Measurements from ENCODE around the gene ZBTB40. TPM values are rescaled to one million over a fixed set of nuclear protein-coding genes. Genes with fewer than 3 reads are reported as not detected.

ZBTB40 gene
- total RNA-seq, 2 donors from 2014 or later, result 11.2 to 20.1 TPM

- peak in 3 of 4 donors; percentile 39 to 57 (median 51) for DNase-seq
- no peak for ATAC-seq
- intact Hi-C loops (cut with DNase I), result loop anchor here (10.0 kb wide), 1 partner anchor 117 kb away; the partner anchor contains the start of gene C1QC
- 27 to 36% methylated on average over 14 to 15 of the region's 15 CpGs for WGBS, 2 donors
- Histone ChIP-seq H3K4me1 (peaks cover 70% of the 10 kb centered on the region), H3K27me3 (no peaks in the 10 kb centered on the region), H3K4me3 (no peak overlapping the region), H3K27ac (peak overlapping the region in 3 of 4 donors; percentile 68 to 83 (median 78)), H3K36me3 (replicated peaks in 1 of 2; ENCODE audit: insufficient read depth in 1 of 2, low read depth in 2 of 2) (peaks cover 0 to 2% of the 10 kb centered on the region in 2 donors), H3K9me3 (no peaks in the 10 kb centered on the region)
- TF ChIP-seq CTCF (IDR thresholded peaks at IDR 0.05) (peak in 5 of 7 experiments; percentile 9 to 62 (median 46)), POLR2A (IDR thresholded peaks at IDR 0.05) (no peak)
Observed at GRCh38 chr1:22527555-22528296, 76.1 kb downstream of the ZBTB40 start.

GRCh38 chr1:22528451-22528850, 76.8 kb downstream of the ZBTB40 start:
- intact Hi-C loops (cut with DNase I), result loop anchor here (10.0 kb wide), 1 partner anchor 116 kb away; the partner anchor contains the start of gene C1QC
- Histone ChIP-seq H3K27ac (peak overlapping the region in 1 of 4 donors; percentile 68), H3K27me3 (no peaks in the 10 kb centered on the region), H3K36me3 (replicated peaks in 1 of 2; ENCODE audit: insufficient read depth in 1 of 2, low read depth in 2 of 2) (peaks cover 0 to 2% of the 10 kb centered on the region in 2 donors), H3K4me3 (no peak overlapping the region), H3K4me1 (peaks cover 77% of the 10 kb centered on the region), H3K9me3 (no peaks in the 10 kb centered on the region)
- TF ChIP-seq CTCF (IDR thresholded peaks at IDR 0.05) (no peak), POLR2A (IDR thresholded peaks at IDR 0.05) (no peak)
- ATAC-seq (no peak), DNase-seq (no peak)
- 90 to 92% methylated on average over 7 of the region's 7 CpGs for WGBS, 2 donors

- Histone ChIP-seq H3K4me1 (peaks cover 81% of the 10 kb centered on the region), H3K4me3 (no peak overlapping the region), H3K9me3 (no peaks in the 10 kb centered on the region), H3K27me3 (no peaks in the 10 kb centered on the region), H3K36me3 (replicated peaks in 1 of 2; ENCODE audit: insufficient read depth in 1 of 2, low read depth in 2 of 2) (no peaks in the 10 kb centered on the region), H3K27ac (peak overlapping the region in 3 of 4 donors; percentile 12 to 68 (median 56))
- DNase-seq (peak in 1 of 4 donors; percentile 15), ATAC-seq (no peak)
- WGBS, 2 donors, result 71 to 75% methylated on average over 12 of the region's 12 CpGs
- TF ChIP-seq POLR2A (IDR thresholded peaks at IDR 0.05), result no peak
- no peak for TF ChIP-seq CTCF (IDR thresholded peaks at IDR 0.05)
- intact Hi-C loops (cut with DNase I), result loop anchor here (10.0 kb wide), 2 partner anchors 95 to 115 kb away; partner anchors contain the start of gene C1QC
Observed at GRCh38 chr1:22529901-22530621, 78.4 kb downstream of the ZBTB40 start.

- H3K27ac ChIP-seq, result peak overlapping the region in 3 of 4 donors; percentile 42 to 68 (median 56)
- 64 to 82% methylated on average over 3 of the region's 3 CpGs for WGBS, 2 donors
- TF ChIP-seq POLR2A (IDR thresholded peaks at IDR 0.05) (no peak), CTCF (IDR thresholded peaks at IDR 0.05) (no peak)
- H3K9me3 ChIP-seq, result no peaks in the 10 kb centered on the region
- ATAC-seq (no peak), DNase-seq (peak in 1 of 4 donors; percentile 11)
- H3K4me1 ChIP-seq, result peaks cover 78% of the 10 kb centered on the region
- intact Hi-C loops (cut with DNase I), result loop anchor here (10.0 kb wide), 1 partner anchor 96 kb away; no protein-coding TSS in a partner anchor
- H3K4me3 ChIP-seq, result no peak overlapping the region
- no peaks in the 10 kb centered on the region for H3K36me3 ChIP-seq (replicated peaks in 1 of 2; ENCODE audit: insufficient read depth in 1 of 2, low read depth in 2 of 2)
- no peaks in the 10 kb centered on the region for H3K27me3 ChIP-seq
Observed at GRCh38 chr1:22530715-22531114, 79.1 kb downstream of the ZBTB40 start.
